H54 (cell line): ENCODE data around the gene KCNJ9.
"Not testable (repeated sequence)": the region's sequence is repeated elsewhere in the genome, so short reads cannot be mapped to it uniquely, and the experiment has no call there.

Source experiments
- DNase-seq: peaks from one replicate; pipeline ENCODE4 v3.0.0; 2011; ENCODE audit warnings: low spot score, mixed read lengths; ENCODE audit not compliant: insufficient read length
- FAIRE-seq: peaks from 3 replicates; lab custom pipeline; 2011; peaks lifted over from hg19 to GRCh38; lab: Jason Lieb, UNC
- POLR2A ChIP-seq: IDR thresholded peaks from 2 replicates; pipeline ENCODE4 v1.6.1; 2011; ENCODE audit warnings: low read depth, mild to moderate bottlenecking, low read length

KCNJ9 gene

GRCh38 chr1:160113407-160113806 is 32.1 kb downstream of the KCNJ9 start:
- DNase-seq (no peak), FAIRE-seq (no peak)
- TF ChIP-seq POLR2A: no peak

- no peak for TF ChIP-seq POLR2A
- no peak for DNase-seq
- FAIRE-seq: no peak
Observed at GRCh38 chr1:160114085-160114484, 32.7 kb downstream of the KCNJ9 start.

- no peak for DNase-seq
- no peak for FAIRE-seq
- no peak for TF ChIP-seq POLR2A
Observed at GRCh38 chr1:160115545-160116282, 34.4 kb downstream of the KCNJ9 start, which contains the start of gene ATP1A2. TSS of gene ATP1A2 (plus strand) at chr1:160115759. CDS start at chr1:160115862, 103 bp downstream.

- TF ChIP-seq POLR2A: no peak
- FAIRE-seq (no peak), DNase-seq (no peak)
Observed at GRCh38 chr1:160116283-160117147, 35.2 kb downstream of the KCNJ9 start.

GRCh38 chr1:160117300-160117699 is 36.0 kb downstream of the KCNJ9 start:
- TF ChIP-seq POLR2A: no peak
- FAIRE-seq: no peak
- no peak for DNase-seq

GRCh38 chr1:160117709-160118183 is 36.4 kb downstream of the KCNJ9 start:
- DNase-seq (no peak), FAIRE-seq (no peak)
- TF ChIP-seq POLR2A: no peak

GRCh38 chr1:160118928-160119327 is 37.6 kb downstream of the KCNJ9 start:
- no peak for TF ChIP-seq POLR2A
- FAIRE-seq (no peak), DNase-seq (no peak)

GRCh38 chr1:160120797-160121196 is 39.5 kb downstream of the KCNJ9 start:
- FAIRE-seq (no peak), DNase-seq (no peak)
- TF ChIP-seq POLR2A: no peak

GRCh38 chr1:160121388-160121787 is 40.0 kb downstream of the KCNJ9 start:
- TF ChIP-seq POLR2A: no peak
- DNase-seq (no peak), FAIRE-seq (no peak)

GRCh38 chr1:160122978-160123495 is 41.7 kb downstream of the KCNJ9 start:
- no peak for TF ChIP-seq POLR2A
- DNase-seq (no peak), FAIRE-seq (no peak)

GRCh38 chr1:160123726-160124125 is 42.4 kb downstream of the KCNJ9 start:
- no peak for DNase-seq
- FAIRE-seq: no peak

GRCh38 chr1:160124705-160125478 is 43.6 kb downstream of the KCNJ9 start:
- TF ChIP-seq POLR2A: no peak
- DNase-seq (peak; percentile 91), FAIRE-seq (peak; percentile 75)

More at GRCh38 chr1:160123726-160124125, 42.4 kb downstream of the KCNJ9 start:
- TF ChIP-seq POLR2A: no peak

- peak; percentile 20 for FAIRE-seq
- peak; percentile 75 for DNase-seq
- no peak for TF ChIP-seq POLR2A
Observed at GRCh38 chr1:160125746-160126145, 44.4 kb downstream of the KCNJ9 start.

- not testable (repeated sequence) for FAIRE-seq, DNase-seq
Observed at GRCh38 chr1:160126342-160126741, 45.0 kb downstream of the KCNJ9 start.
